ENCODE measurements around the gene MTSS2.
"Not testable (repeated sequence)": the region's sequence is repeated elsewhere in the genome, so short reads cannot be mapped to it uniquely, and the experiment has no call there.

The MTSS2 gene

DNA sequence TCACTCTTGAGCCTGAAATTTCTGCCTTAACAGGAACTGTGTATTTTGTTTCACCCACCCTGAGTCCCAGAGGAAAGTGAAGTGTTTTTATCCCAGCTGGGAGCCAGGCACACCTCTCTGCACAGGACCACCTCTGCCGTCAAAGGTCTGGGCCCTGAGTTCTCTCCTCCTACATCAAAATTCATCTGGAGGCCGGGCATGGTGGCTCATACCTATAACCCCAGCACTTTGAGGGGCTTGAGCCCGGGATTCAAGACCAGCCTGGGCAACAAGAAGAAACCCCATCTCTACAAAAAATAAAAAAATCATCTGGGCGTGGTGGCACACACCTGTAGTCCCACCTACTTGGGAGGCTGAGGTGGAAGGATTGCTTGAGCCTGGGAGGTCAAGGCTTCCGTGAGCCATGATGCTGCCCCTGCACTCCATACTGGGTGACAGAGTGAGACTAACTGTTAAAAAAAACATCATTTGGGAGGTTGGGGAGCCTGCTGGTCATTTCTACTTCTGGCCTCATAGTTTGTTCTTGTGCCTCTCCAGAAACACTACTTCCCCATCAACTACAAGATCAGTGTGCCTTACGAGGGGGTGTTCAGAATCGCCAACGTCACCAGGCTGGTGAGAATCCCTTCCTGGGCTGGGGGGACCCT, 29.7 kb downstream of the MTSS2 start:
- DNase-seq (no peak), ATAC-seq (replicated peaks) (no peak)
- Mint-ChIP-seq H3K9me3 (no peaks in the 10 kb centered on the region), H3K27me3 (peaks cover 11 to 15% of the 10 kb centered on the region in 2 donors), H3K4me3 (no peak overlapping the region), H3K4me1 (peaks cover 5 to 6% of the 10 kb centered on the region in 2 donors), H3K27ac (peak overlapping the region; percentile 38), H3K36me3 (no peaks in the 10 kb centered on the region)

DNA sequence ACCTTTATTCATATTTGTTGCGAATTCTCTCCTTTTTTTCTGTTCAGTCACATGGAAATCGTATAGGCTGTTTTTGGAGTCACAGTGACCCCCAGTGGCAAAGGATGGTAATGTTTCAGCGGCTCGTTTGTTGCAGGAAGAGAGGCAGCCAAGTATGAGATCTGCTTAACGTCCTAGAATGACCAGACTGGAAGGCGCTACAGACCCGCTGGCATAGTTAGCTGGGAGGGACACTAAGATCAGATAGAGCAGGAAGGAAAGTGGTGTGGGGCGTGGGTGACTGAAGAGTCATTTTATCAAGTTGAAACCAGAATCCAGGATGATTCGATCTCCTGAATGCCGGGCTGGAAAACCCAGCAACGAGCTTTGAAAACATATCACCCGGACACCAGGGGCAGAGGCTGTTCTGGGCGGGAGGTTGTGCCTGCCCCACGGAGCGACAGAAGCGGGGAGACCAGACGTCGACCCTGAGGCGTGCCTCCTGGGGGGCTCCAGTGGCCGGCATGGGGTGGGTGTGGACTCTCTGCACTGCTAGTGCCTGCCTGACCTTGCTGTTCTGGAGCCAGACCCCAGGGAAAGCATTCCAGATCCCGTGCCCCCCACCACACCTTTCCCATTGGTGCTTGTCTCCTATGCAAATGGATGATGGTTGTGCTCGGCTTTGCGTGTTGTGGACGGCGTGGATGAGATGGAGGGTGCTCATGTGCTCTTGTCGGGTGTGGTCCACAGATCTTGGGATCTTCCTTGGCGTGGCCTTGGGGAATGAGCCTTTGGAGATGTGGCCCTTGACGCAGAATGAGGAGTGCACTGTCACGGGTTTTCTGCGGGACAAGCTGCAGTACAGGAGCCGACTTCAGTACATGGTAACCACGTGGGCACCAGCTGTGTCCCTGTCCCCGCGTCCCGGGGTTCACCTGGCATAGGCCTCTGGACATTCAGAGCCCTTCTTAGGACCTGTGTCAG, 31.8 kb downstream of the MTSS2 start:
- Mint-ChIP-seq H3K36me3 (no peaks in the 10 kb centered on the region), H3K27ac (peak overlapping the region; percentile 28), H3K4me1 (peaks cover 5 to 6% of the 10 kb centered on the region in 2 donors), H3K9me3 (no peaks in the 10 kb centered on the region), H3K27me3 (peaks cover 11 to 15% of the 10 kb centered on the region in 2 donors), H3K4me3 (peak overlapping the region; percentile 54 to 67)
- DNase-seq (peak; percentile 72), ATAC-seq (replicated peaks) (peak; percentile 86 to 88)

DNA sequence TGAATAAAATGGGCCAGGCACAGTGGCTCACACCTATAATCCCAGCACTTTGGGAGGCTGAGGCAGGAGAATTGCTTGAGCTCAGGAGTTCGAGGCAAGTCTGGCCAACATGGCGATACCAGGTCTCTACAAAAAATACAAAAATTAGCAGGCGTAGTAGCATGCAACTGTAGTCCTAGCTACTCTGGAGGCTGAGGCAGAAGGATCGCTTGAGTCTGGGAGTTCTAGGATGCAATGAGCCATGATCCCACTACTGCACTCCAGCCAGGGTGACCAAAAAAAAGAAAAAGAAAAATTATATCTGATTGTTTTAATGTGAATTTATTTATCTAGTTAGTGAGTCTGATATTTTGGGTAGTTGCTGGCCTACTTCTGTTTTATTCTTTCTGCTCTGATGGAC, 32.4 kb downstream of the MTSS2 start:
- ATAC-seq (replicated peaks) (no peak), DNase-seq (no peak)
- Mint-ChIP-seq H3K4me3 (no peak overlapping the region), H3K27ac (no peak overlapping the region), H3K36me3 (no peaks in the 10 kb centered on the region), H3K9me3 (no peaks in the 10 kb centered on the region), H3K27me3 (peaks cover 11 to 15% of the 10 kb centered on the region in 2 donors), H3K4me1 (peaks cover 5 to 6% of the 10 kb centered on the region in 2 donors)

DNA sequence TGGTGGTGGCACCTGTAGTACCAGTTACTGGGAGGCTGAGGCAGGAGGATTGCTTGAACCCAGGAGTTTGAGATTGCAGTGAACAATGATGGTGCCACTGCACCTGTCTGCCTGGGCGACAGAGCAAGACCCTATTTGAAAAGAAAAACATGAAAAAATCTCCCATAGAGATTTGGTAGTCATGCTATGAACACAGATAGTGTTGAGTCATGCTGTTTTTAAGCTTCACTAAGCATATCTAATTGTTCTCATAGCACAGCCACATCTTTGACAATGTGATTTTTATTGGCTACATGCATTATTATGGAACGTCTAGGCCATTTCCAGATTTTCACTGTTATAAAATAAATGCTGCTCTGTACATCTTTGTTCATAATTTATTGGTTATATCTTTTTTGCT, 33.5 kb downstream of the MTSS2 start:
- no peak for ATAC-seq (replicated peaks)
- H3K9me3 Mint-ChIP-seq, result no peaks in the 10 kb centered on the region
- DNase-seq, result no peak

DNA sequence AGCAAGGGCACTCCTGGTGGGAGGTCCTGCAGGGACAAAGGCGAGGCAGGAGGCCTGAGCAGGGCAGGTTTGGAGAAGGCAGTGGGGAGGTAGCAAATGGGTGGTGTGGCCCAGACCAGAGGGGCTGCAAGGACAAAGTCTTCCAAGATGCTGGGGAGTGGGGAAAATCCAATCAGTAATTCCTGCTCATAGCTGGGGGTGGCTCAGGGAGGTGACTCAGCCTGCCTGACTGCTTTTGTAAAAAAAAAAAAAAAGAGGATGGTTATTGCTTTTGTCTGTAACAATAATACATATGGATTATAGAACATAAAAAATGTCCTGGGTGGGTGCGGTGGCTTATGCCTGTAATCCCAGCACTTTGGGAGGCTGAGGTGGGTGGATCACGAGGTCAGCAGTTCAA, 34.3 kb downstream of the MTSS2 start:
- H3K27ac Mint-ChIP-seq, result no peak overlapping the region
- peaks cover 5 to 6% of the 10 kb centered on the region in 2 donors for H3K4me1 Mint-ChIP-seq
- DNase-seq (no peak), ATAC-seq (replicated peaks) (no peak)
- no peaks in the 10 kb centered on the region for H3K36me3 Mint-ChIP-seq
- no peaks in the 10 kb centered on the region for H3K9me3 Mint-ChIP-seq
- peaks cover 8 to 15% of the 10 kb centered on the region in 2 donors for H3K27me3 Mint-ChIP-seq
- H3K4me3 Mint-ChIP-seq, result no peak overlapping the region

More for the DNA sequence above, 33.5 kb downstream of the MTSS2 start:
- Mint-ChIP-seq H3K27ac (no peak overlapping the region), H3K36me3 (no peaks in the 10 kb centered on the region), H3K4me1 (peaks cover 5 to 6% of the 10 kb centered on the region in 2 donors), H3K4me3 (no peak overlapping the region), H3K27me3 (peaks cover 11 to 15% of the 10 kb centered on the region in 2 donors)

DNA sequence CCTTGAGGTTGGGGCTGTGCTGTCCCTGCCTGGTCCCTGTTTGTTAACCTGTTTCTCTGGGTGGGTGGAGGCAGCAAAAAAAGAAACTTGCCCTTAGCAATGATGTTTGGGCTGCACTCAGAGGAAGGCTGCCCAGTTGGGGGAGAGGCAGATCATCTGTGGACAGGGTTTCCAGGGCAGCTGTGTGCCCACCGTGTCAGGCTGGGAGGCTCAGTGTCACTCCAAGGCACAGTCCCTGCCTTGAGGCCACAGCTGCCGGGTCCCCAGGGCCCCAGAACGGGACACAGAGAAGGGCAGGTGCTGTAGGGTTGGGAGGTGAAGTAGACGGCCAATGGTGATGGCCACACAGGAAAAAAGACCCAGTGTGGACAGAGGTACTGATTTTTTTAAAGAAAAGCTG, 35.6 kb downstream of the MTSS2 start:
- peaks cover 8 to 12% of the 10 kb centered on the region in 2 donors for H3K27me3 Mint-ChIP-seq
- no peak overlapping the region for H3K4me3 Mint-ChIP-seq
- H3K4me1 Mint-ChIP-seq, result peaks cover 5 to 6% of the 10 kb centered on the region in 2 donors
- no peaks in the 10 kb centered on the region for H3K9me3 Mint-ChIP-seq
- ATAC-seq (replicated peaks), result no peak
- peak overlapping the region; percentile 67 for H3K27ac Mint-ChIP-seq
- no peaks in the 10 kb centered on the region for H3K36me3 Mint-ChIP-seq
- DNase-seq, result no peak

DNA sequence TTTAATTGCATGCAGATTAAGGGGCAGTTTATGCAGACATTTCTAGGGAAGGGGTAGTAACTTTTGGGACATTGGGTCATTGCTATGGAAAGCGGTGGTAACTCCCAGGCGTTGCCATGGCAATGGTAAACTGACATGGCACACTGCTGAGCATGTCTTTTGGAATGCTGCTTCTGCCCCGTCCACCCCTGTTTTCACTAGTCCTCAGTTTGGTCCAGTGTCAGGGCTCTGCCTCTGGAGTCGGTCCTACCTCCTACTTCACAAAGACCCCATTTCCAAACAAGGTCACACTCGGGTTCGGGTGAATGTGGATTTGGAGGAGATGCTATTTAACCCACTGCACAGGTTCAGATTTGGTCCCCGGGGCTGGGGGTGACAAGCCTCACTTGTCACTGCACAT, 36.6 kb downstream of the MTSS2 start:
- peaks cover 4 to 6% of the 10 kb centered on the region in 2 donors for H3K27me3 Mint-ChIP-seq
- H3K4me1 Mint-ChIP-seq, result peaks cover 5 to 6% of the 10 kb centered on the region in 2 donors
- ATAC-seq (replicated peaks), result no peak
- no peaks in the 10 kb centered on the region for H3K36me3 Mint-ChIP-seq
- no peak for DNase-seq
- H3K9me3 Mint-ChIP-seq, result no peaks in the 10 kb centered on the region
- no peak overlapping the region for H3K27ac Mint-ChIP-seq
- no peak overlapping the region for H3K4me3 Mint-ChIP-seq

DNA sequence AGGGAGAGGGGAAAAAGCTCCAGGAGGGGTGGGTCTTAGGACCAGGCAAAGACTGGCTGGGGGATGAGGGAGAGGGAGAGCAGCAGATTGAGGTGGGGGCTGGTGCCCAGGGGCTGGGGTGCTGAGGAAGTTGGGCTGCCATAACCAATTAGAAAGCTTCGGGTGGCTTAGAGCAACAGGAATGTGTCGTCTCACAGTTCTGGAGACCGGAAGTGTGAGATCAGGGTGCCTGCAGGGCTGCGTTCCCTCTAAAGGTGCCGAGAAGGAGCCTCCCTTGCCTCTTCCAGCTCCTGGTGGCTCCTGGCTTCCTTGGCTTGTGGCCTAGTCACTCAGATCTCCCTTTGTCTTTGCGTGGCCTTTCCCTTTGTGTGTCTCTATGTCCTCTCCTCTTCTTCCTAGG, 37.2 kb downstream of the MTSS2 start:
- no peak overlapping the region for H3K4me3 Mint-ChIP-seq
- peaks cover 0 to under 1% of the 10 kb centered on the region in 2 donors for H3K27me3 Mint-ChIP-seq
- no peak overlapping the region for H3K27ac Mint-ChIP-seq
- peaks cover under 1% of the 10 kb centered on the region in 2 donors for H3K4me1 Mint-ChIP-seq
- H3K9me3 Mint-ChIP-seq, result no peaks in the 10 kb centered on the region
- H3K36me3 Mint-ChIP-seq, result no peaks in the 10 kb centered on the region
- no peak for ATAC-seq (replicated peaks)
- no peak for DNase-seq

DNA sequence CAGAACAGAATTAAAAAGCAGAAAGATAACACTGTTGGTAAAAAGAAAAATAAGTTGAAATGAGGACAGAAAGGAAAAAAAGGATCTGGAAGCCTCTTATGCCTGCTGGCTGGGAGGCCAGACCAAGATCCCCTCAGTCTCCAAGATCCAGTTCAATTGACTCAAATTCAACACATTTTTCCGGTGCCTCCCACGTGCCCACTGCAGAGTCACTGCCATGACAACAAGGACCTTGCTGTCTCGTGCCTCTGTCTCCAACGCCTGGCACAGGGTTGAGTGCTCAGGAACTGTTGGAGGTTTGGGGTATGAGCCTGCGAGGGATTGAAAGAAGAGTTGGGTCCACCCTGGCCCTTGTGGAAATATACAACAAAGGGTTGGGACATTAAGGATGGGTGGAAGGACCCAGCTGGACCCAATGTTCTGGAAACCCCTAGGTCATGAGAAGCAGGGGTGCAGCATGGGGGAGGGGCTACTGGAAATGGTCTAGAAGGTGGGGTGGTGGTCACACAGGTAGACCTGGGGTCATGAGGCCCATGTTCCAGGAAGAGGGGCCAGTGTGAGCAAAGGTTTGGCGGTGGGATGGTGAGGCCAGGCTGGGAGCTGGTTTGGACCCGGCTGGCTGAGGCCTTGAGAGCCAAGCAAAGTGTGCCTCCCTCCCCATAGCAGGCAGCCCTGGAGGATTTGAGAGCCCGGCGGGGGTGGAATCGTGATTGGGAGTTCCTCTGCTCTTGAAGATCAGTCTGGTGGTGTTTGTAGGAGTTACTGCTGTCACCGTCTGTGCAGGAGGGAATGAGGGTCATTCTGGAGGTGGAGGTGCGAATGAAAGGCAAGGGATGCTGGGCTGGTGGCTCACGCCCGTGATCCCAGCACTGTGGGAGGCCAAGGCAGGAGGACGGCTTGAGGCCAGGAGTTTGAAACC, 38.2 kb downstream of the MTSS2 start:
- no peak overlapping the region for H3K27ac Mint-ChIP-seq
- H3K9me3 Mint-ChIP-seq, result no peaks in the 10 kb centered on the region
- ATAC-seq (replicated peaks), result no peak
- peaks cover 0 to under 1% of the 10 kb centered on the region in 2 donors for H3K27me3 Mint-ChIP-seq
- H3K4me3 Mint-ChIP-seq, result no peak overlapping the region
- DNase-seq, result no peak
- H3K4me1 Mint-ChIP-seq, result no peaks in the 10 kb centered on the region
- H3K36me3 Mint-ChIP-seq, result no peaks in the 10 kb centered on the region

DNA sequence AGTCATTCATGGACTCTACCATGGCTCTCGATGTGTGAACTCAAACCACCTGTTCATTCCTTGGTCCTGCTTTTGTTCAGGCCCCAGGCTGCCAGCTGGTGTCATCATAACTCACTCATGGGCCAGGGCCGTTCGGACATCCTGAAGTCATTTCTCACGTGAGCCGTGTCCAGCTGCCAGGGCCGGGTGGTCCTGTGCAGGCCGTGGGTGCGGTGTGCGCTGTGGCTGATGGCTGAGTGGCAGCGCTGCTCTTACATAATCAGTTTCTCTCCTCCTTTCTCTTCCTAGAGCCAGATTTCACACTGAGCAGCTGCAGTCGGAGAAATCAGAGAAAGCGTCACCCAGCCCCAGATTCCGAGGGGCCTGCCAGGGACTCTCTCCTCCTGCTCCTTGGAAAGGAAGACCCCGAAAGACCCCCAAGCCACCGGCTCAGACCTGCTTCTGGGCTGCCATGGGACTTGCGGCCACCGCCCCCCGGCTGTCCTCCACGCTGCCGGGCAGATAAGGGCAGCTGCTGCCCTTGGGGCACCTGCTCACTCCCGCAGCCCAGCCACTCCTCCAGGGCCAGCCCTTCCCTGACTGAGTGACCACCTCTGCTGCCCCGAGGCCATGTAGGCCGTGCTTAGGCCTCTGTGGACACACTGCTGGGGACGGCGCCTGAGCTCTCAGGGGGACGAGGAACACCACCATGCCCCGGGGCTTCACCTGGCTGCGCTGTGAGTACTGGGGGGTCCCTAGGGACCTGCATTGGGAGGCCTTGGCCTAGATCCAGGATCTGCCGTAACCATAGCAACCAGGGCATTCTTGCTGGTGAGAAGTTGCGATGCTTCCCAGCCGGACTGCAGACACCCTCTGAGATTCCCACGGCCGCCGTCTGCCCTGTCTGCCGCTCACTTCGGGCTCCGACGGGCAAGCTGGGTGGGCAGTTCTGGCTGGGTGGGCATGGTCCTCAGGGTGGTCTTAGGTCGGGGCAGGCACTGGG, 39.3 kb downstream of the MTSS2 start, which contains the start of gene IL34:
Gene IL34, plus strand, starts transcription at position 300 of the 982 bp plus-strand sequence. Its CDS starts 389 bp downstream, at position 689.
- ATAC-seq (replicated peaks) (no peak), DNase-seq (no peak)

DNA sequence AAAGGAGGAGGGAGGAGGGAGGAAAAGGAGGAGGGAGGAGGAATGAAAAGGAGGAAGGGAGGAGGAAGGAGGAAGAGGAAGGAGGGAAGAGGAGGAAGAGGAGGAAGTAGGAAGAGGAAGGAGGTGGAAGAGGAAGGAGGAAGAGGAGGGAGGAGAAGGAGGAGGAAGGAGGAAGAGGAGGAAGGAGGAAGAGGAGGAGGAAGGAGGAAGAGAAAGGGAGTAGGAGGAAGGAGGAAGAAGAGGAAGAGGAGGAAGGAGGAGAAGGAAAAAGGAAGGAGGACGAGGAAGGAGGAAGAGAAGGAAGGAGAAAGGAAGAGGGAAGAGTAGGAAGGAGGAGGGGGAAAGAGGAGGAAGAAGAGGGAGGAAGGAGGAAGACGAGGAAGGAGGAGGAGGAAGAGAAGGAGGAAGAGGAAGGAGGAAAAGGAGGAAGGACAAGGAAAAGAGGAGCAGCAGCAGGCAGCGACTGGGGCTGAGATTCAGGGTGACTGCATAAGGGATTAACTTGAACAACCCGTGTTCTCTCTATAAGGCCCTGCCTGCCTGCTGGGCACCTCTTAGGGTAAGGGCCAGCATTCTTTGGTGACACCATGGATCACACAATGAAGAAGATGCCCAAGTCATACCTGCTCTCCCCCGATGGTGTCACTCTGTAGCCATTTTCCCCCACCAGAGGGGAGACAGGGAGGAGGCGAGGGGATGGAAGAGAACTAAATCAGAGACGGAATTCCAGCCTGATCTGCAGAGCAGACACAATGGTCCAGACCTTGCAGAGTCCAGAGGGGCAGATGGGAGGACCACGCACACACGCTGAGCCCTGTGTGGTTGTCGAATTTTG, 40.9 kb downstream of the MTSS2 start:
- Mint-ChIP-seq H3K27ac (no peak overlapping the region), H3K36me3 (no peaks in the 10 kb centered on the region), H3K9me3 (no peaks in the 10 kb centered on the region), H3K27me3 (peaks cover 11 to 17% of the 10 kb centered on the region in 2 donors), H3K4me3 (no peak overlapping the region), H3K4me1 (no peaks in the 10 kb centered on the region)
- DNase-seq (no peak), ATAC-seq (replicated peaks) (peak in 1 of 2 donors; percentile 47)

More for the DNA sequence above, 39.3 kb downstream of the MTSS2 start, which contains the start of gene IL34:
- Mint-ChIP-seq H3K4me1 (no peaks in the 10 kb centered on the region), H3K27me3 (peaks cover 3 to 9% of the 10 kb centered on the region in 2 donors), H3K27ac (no peak within 1 kb of the TSS), H3K9me3 (no peaks in the 10 kb centered on the region), H3K36me3 (no peaks in the 10 kb centered on the region), H3K4me3 (no peak within 1 kb of the TSS)

DNA sequence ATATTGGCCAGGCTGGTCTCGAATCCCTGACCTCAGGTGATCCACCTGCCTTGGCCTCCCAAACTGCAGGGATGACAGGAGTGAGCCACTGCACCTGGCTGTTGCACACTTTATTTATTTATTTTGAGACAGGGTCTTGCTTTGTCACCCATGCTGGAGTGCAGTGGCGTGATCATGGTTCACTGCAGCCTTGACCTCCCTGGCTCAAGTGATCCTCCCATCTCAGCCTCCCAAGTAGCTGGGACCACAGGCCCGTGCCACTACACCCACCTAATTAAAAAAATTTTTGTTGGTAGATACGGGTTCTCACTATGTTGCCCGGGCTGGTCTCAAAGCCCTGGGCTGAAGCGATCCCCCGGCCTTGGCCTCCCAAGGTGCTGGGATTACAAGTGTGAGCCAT, 42.6 kb downstream of the MTSS2 start:
- H3K9me3 Mint-ChIP-seq; H3K4me1 Mint-ChIP-seq; DNase-seq; ATAC-seq (replicated peaks); H3K27ac Mint-ChIP-seq; H3K36me3 Mint-ChIP-seq; H3K4me3 Mint-ChIP-seq: not testable (repeated sequence)
- peaks cover 11 to 17% of the 10 kb centered on the region in 2 donors for H3K27me3 Mint-ChIP-seq
